ENCODE data around the gene SLC7A4. TPM values are rescaled to one million over a fixed set of nuclear protein-coding genes. Genes with fewer than 3 reads are reported as not detected.
"Not testable (repeated sequence)": the region's sequence is repeated elsewhere in the genome, so short reads cannot be mapped to it uniquely, and the experiment has no call there.

The SLC7A4 gene
- total RNA-seq, 1 donor from 2014 or later, result 1.6 TPM

GRCh38 chr22:21064917-21065864 lies 32.8 kb upstream of the SLC7A4 start:
- peaks cover 0 to 5% (median 3%) of the 10 kb centered on the region in 3 donors for H3K27me3 ChIP-seq (ENCODE audit: control insufficient read depth in 3 of 3, insufficient read depth in 3 of 3, low read length in 3 of 3)
- no peak overlapping the region for H3K4me3 ChIP-seq (ENCODE audit: low read length in 3 of 3)
- H3K36me3 ChIP-seq (ENCODE audit: control insufficient read depth in 3 of 3, insufficient read depth in 3 of 3, low read length in 3 of 3), result no peaks in the 10 kb centered on the region

GRCh38 chr22:21064425-21064824 lies 32.1 kb upstream of the SLC7A4 start:
- not testable (repeated sequence) for H3K36me3 ChIP-seq (ENCODE audit: control insufficient read depth in 3 of 3, insufficient read depth in 3 of 3, low read length in 3 of 3); H3K9ac ChIP-seq (ENCODE audit: low read depth in 1 of 3, low read length in 3 of 3); H3K4me1 ChIP-seq (ENCODE audit: control insufficient read depth in 3 of 3, insufficient read depth in 3 of 3, low read length in 3 of 3); H3K27me3 ChIP-seq (ENCODE audit: control insufficient read depth in 3 of 3, insufficient read depth in 3 of 3, low read length in 3 of 3); H3K27ac ChIP-seq (ENCODE audit: low read depth, low read length); H3K9me3 ChIP-seq (ENCODE audit: control insufficient read depth in 3 of 3, low read length in 3 of 3); H3K4me3 ChIP-seq (ENCODE audit: low read length in 3 of 3)

More at GRCh38 chr22:21064917-21065864, 32.8 kb upstream of the SLC7A4 start:
- no peak overlapping the region for H3K27ac ChIP-seq (ENCODE audit: low read depth, low read length)
- H3K9me3 ChIP-seq (ENCODE audit: control insufficient read depth in 3 of 3, low read length in 3 of 3), result no peaks in the 10 kb centered on the region
- H3K4me1 ChIP-seq (ENCODE audit: control insufficient read depth in 3 of 3, insufficient read depth in 3 of 3, low read length in 3 of 3), result no peaks in the 10 kb centered on the region
- H3K9ac ChIP-seq (ENCODE audit: low read depth in 1 of 3, low read length in 3 of 3), result no peak overlapping the region

GRCh38 chr22:21061660-21062321 lies 29.4 kb upstream of the SLC7A4 start:
- H3K27ac ChIP-seq (ENCODE audit: low read depth, low read length), result not testable (repeated sequence)

GRCh38 chr22:21060363-21060762 lies 28.0 kb upstream of the SLC7A4 start:
- H3K9me3 ChIP-seq (ENCODE audit: control insufficient read depth in 3 of 3, low read length in 3 of 3); H3K4me1 ChIP-seq (ENCODE audit: control insufficient read depth in 3 of 3, insufficient read depth in 3 of 3, low read length in 3 of 3); H3K27ac ChIP-seq (ENCODE audit: low read depth, low read length); H3K36me3 ChIP-seq (ENCODE audit: control insufficient read depth in 3 of 3, insufficient read depth in 3 of 3, low read length in 3 of 3); H3K9ac ChIP-seq (ENCODE audit: low read depth in 1 of 3, low read length in 3 of 3); H3K4me3 ChIP-seq (ENCODE audit: low read length in 3 of 3): not testable (repeated sequence)
- H3K27me3 ChIP-seq (ENCODE audit: control insufficient read depth in 3 of 3, insufficient read depth in 3 of 3, low read length in 3 of 3), result peaks cover 7 to 12% (median 7%) of the 10 kb centered on the region in 3 donors

More at GRCh38 chr22:21061660-21062321, 29.4 kb upstream of the SLC7A4 start:
- not testable (repeated sequence) for H3K36me3 ChIP-seq (ENCODE audit: control insufficient read depth in 3 of 3, insufficient read depth in 3 of 3, low read length in 3 of 3); H3K27me3 ChIP-seq (ENCODE audit: control insufficient read depth in 3 of 3, insufficient read depth in 3 of 3, low read length in 3 of 3); H3K9me3 ChIP-seq (ENCODE audit: control insufficient read depth in 3 of 3, low read length in 3 of 3); H3K4me1 ChIP-seq (ENCODE audit: control insufficient read depth in 3 of 3, insufficient read depth in 3 of 3, low read length in 3 of 3); H3K4me3 ChIP-seq (ENCODE audit: low read length in 3 of 3); H3K9ac ChIP-seq (ENCODE audit: low read depth in 1 of 3, low read length in 3 of 3)

GRCh38 chr22:21055880-21056319 lies 23.5 kb upstream of the SLC7A4 start:
- Histone ChIP-seq H3K36me3 (ENCODE audit: control insufficient read depth in 3 of 3, insufficient read depth in 3 of 3, low read length in 3 of 3) (no peaks in the 10 kb centered on the region), H3K9ac (ENCODE audit: low read depth in 1 of 3, low read length in 3 of 3) (no peak overlapping the region)

GRCh38 chr22:21055564-21055834 lies 23.1 kb upstream of the SLC7A4 start:
- no peak overlapping the region for H3K9ac ChIP-seq (ENCODE audit: low read depth in 1 of 3, low read length in 3 of 3)
- H3K9me3 ChIP-seq (ENCODE audit: control insufficient read depth in 3 of 3, low read length in 3 of 3), result no peaks in the 10 kb centered on the region
- H3K4me3 ChIP-seq (ENCODE audit: low read length in 3 of 3), result no peak overlapping the region
- no peak overlapping the region for H3K27ac ChIP-seq (ENCODE audit: low read depth, low read length)
- H3K27me3 ChIP-seq (ENCODE audit: control insufficient read depth in 3 of 3, insufficient read depth in 3 of 3, low read length in 3 of 3), result peaks cover 7 to 17% (median 12%) of the 10 kb centered on the region in 3 donors
- H3K4me1 ChIP-seq (ENCODE audit: control insufficient read depth in 3 of 3, insufficient read depth in 3 of 3, low read length in 3 of 3), result no peaks in the 10 kb centered on the region
- no peaks in the 10 kb centered on the region for H3K36me3 ChIP-seq (ENCODE audit: control insufficient read depth in 3 of 3, insufficient read depth in 3 of 3, low read length in 3 of 3)

More at GRCh38 chr22:21055880-21056319, 23.5 kb upstream of the SLC7A4 start:
- Histone ChIP-seq H3K9me3 (ENCODE audit: control insufficient read depth in 3 of 3, low read length in 3 of 3) (no peaks in the 10 kb centered on the region), H3K27me3 (ENCODE audit: control insufficient read depth in 3 of 3, insufficient read depth in 3 of 3, low read length in 3 of 3) (peaks cover 7 to 17% (median 12%) of the 10 kb centered on the region in 3 donors), H3K4me1 (ENCODE audit: control insufficient read depth in 3 of 3, insufficient read depth in 3 of 3, low read length in 3 of 3) (no peaks in the 10 kb centered on the region), H3K27ac (ENCODE audit: low read depth, low read length) (no peak overlapping the region), H3K4me3 (ENCODE audit: low read length in 3 of 3) (no peak overlapping the region)

GRCh38 chr22:21054714-21055563 lies 22.6 kb upstream of the SLC7A4 start:
- Histone ChIP-seq H3K4me3 (ENCODE audit: low read length in 3 of 3) (no peak overlapping the region), H3K9me3 (ENCODE audit: control insufficient read depth in 3 of 3, low read length in 3 of 3) (no peaks in the 10 kb centered on the region), H3K27ac (ENCODE audit: low read depth, low read length) (no peak overlapping the region), H3K36me3 (ENCODE audit: control insufficient read depth in 3 of 3, insufficient read depth in 3 of 3, low read length in 3 of 3) (no peaks in the 10 kb centered on the region), H3K4me1 (ENCODE audit: control insufficient read depth in 3 of 3, insufficient read depth in 3 of 3, low read length in 3 of 3) (no peaks in the 10 kb centered on the region), H3K27me3 (ENCODE audit: control insufficient read depth in 3 of 3, insufficient read depth in 3 of 3, low read length in 3 of 3) (peaks cover 7 to 17% (median 12%) of the 10 kb centered on the region in 3 donors), H3K9ac (ENCODE audit: low read depth in 1 of 3, low read length in 3 of 3) (no peak overlapping the region)

- Histone ChIP-seq H3K9me3 (ENCODE audit: control insufficient read depth in 3 of 3, low read length in 3 of 3) (no peaks in the 10 kb centered on the region), H3K36me3 (ENCODE audit: control insufficient read depth in 3 of 3, insufficient read depth in 3 of 3, low read length in 3 of 3) (no peaks in the 10 kb centered on the region), H3K9ac (ENCODE audit: low read depth in 1 of 3, low read length in 3 of 3) (no peak overlapping the region), H3K4me1 (ENCODE audit: control insufficient read depth in 3 of 3, insufficient read depth in 3 of 3, low read length in 3 of 3) (no peaks in the 10 kb centered on the region), H3K4me3 (ENCODE audit: low read length in 3 of 3) (no peak overlapping the region), H3K27me3 (ENCODE audit: control insufficient read depth in 3 of 3, insufficient read depth in 3 of 3, low read length in 3 of 3) (peaks cover 7 to 17% (median 12%) of the 10 kb centered on the region in 3 donors), H3K27ac (ENCODE audit: low read depth, low read length) (no peak overlapping the region)
Observed at GRCh38 chr22:21054046-21054713, 21.8 kb upstream of the SLC7A4 start.

- H3K36me3 ChIP-seq (ENCODE audit: control insufficient read depth in 3 of 3, insufficient read depth in 3 of 3, low read length in 3 of 3), result no peaks in the 10 kb centered on the region
- no peak overlapping the region for H3K4me3 ChIP-seq (ENCODE audit: low read length in 3 of 3)
- H3K9me3 ChIP-seq (ENCODE audit: control insufficient read depth in 3 of 3, low read length in 3 of 3), result no peaks in the 10 kb centered on the region
- H3K27ac ChIP-seq (ENCODE audit: low read depth, low read length), result no peak overlapping the region
- H3K9ac ChIP-seq (ENCODE audit: low read depth in 1 of 3, low read length in 3 of 3), result no peak overlapping the region
- peaks cover 7 to 17% (median 12%) of the 10 kb centered on the region in 3 donors for H3K27me3 ChIP-seq (ENCODE audit: control insufficient read depth in 3 of 3, insufficient read depth in 3 of 3, low read length in 3 of 3)
- H3K4me1 ChIP-seq (ENCODE audit: control insufficient read depth in 3 of 3, insufficient read depth in 3 of 3, low read length in 3 of 3), result no peaks in the 10 kb centered on the region
Observed at GRCh38 chr22:21052715-21053459, 20.5 kb upstream of the SLC7A4 start.

Data from skeletal muscle tissue (tissue), 4 donors.